Calu3 (cell line): ENCODE results near the gene HOXA7. TPM values are rescaled to one million over a fixed set of nuclear protein-coding genes. Genes with fewer than 3 reads are reported as not detected.

Experiments
- BruUV-seq: library from RNA; stranded (reverse); fragments of 400-500 nt; replicated peaks from 2 replicates; lab custom pipeline; 2021; lab: Mats Ljungman, UMichigan
- CTCF ChIA-PET: fragments of 300-600 bp; sonication (Branson Sonifier 250); formaldehyde crosslinking; loops from one replicate; lab custom pipeline; 2022; ENCODE audit warnings: antibody characterized with exemption; lab: Charles Lee
- DNase-seq: peaks from one replicate; pipeline ENCODE4 v3.0.0; 2022
- H3K27ac Mint-ChIP-seq: one replicate; pipeline ENCODE4 v1.8.0; 2022; ENCODE audit warnings: mixed read lengths; ENCODE audit not compliant: unreplicated experiment
- H3K27me3 Mint-ChIP-seq: one replicate; pipeline ENCODE4 v1.8.0; 2022; ENCODE audit warnings: mixed read lengths; ENCODE audit not compliant: unreplicated experiment
- H3K36me3 Mint-ChIP-seq: one replicate; pipeline ENCODE4 v1.8.0; 2022; ENCODE audit warnings: mild to moderate bottlenecking, moderate library complexity, mixed read lengths; ENCODE audit not compliant: insufficient read depth, unreplicated experiment
- H3K4me1 Mint-ChIP-seq: one replicate; pipeline ENCODE4 v1.8.0; 2022; ENCODE audit warnings: mild to moderate bottlenecking, low read depth, mixed read lengths; ENCODE audit not compliant: unreplicated experiment
- H3K4me3 Mint-ChIP-seq: one replicate; pipeline ENCODE4 v1.8.0; 2022; ENCODE audit warnings: mild to moderate bottlenecking, low read depth, moderate library complexity, mixed read lengths; ENCODE audit not compliant: unreplicated experiment
- H3K9me3 Mint-ChIP-seq: one replicate; pipeline ENCODE4 v1.8.0; 2022; ENCODE audit warnings: low read depth, mixed read lengths; ENCODE audit not compliant: unreplicated experiment
- CTCF ChIP-seq: fragments of 200-600 bp; IDR thresholded peaks from one replicate; pipeline ENCODE4 v1.8.0; 2022; ENCODE audit warnings: antibody characterized with exemption; ENCODE audit not compliant: unreplicated experiment
- intact Hi-C: fragments of 100-400 bp; cut with micrococcal nuclease; formaldehyde crosslinking; loops from one replicate; pipeline ENCODE4 v1.10.0; 2022; ENCODE audit not compliant: unreplicated experiment
- total RNA-seq: library from RNA; stranded (reverse); gene quantifications from 2 replicates; pipeline ENCODE4 v1.2.3, GENCODE V29; 2022

HOXA7 gene
- total RNA-seq, 1 experiment from 2014 or later = not detected

- Mint-ChIP-seq H3K27me3 (peaks cover 16% of the 10 kb centered on the region), H3K9me3 (no peaks in the 10 kb centered on the region), H3K36me3 (peaks cover 17% of the 10 kb centered on the region), H3K4me1 (peaks cover 18% of the 10 kb centered on the region), H3K4me3 (peak overlapping the region; percentile 56), H3K27ac (no peak overlapping the region)
- CTCF ChIA-PET = interaction anchor here (0.7 to 1.7 kb wide), 7 partner anchors 10 to 594 kb away, joined by 3 to 6 read pairs (median 4); partner anchors contain the start of gene HOXA13
- no TSS peak for BruUV-seq
- no peak for DNase-seq
- no peak for TF ChIP-seq CTCF
- intact Hi-C loops = no loop called here
Measured at GRCh38 chr7:27180431-27181420, 24.3 kb upstream of the HOXA7 start.

GRCh38 chr7:27179503-27180430 is 23.3 kb upstream of the HOXA7 start:
- Mint-ChIP-seq H3K4me3 (peak overlapping the region; percentile 56), H3K27ac (no peak overlapping the region), H3K27me3 (peaks cover 6% of the 10 kb centered on the region), H3K9me3 (no peaks in the 10 kb centered on the region), H3K4me1 (peaks cover 15% of the 10 kb centered on the region), H3K36me3 (peaks cover 12% of the 10 kb centered on the region)
- peak; percentile 91 for TF ChIP-seq CTCF
- CTCF ChIA-PET = interaction anchor here (0.7 to 1.7 kb wide), 10 partner anchors 11 to 595 kb away, joined by 3 to 6 read pairs (median 4); partner anchors contain the start of gene HOXA13
- BruUV-seq = no TSS peak
- intact Hi-C loops = no loop called here
- peak; percentile 90 for DNase-seq

- CTCF ChIA-PET = interaction anchor here (0.6 to 1.7 kb wide), 6 partner anchors 10 to 596 kb away, joined by 3 to 6 read pairs (median 4); no protein-coding TSS in a partner anchor
- H3K27me3 Mint-ChIP-seq = no peaks in the 10 kb centered on the region
- H3K36me3 Mint-ChIP-seq = peaks cover 8% of the 10 kb centered on the region
- no peaks in the 10 kb centered on the region for H3K9me3 Mint-ChIP-seq
- H3K27ac Mint-ChIP-seq = no peak overlapping the region
- peaks cover 11% of the 10 kb centered on the region for H3K4me1 Mint-ChIP-seq
- H3K4me3 Mint-ChIP-seq = peak overlapping the region; percentile 56
- no peak for DNase-seq
- BruUV-seq = no TSS peak
- TF ChIP-seq CTCF = no peak
- intact Hi-C loops = no loop called here
Measured at GRCh38 chr7:27179030-27179429, 22.6 kb upstream of the HOXA7 start.

GRCh38 chr7:27178366-27178765 is 21.9 kb upstream of the HOXA7 start:
- peaks cover 11% of the 10 kb centered on the region for H3K36me3 Mint-ChIP-seq
- CTCF ChIA-PET = interaction anchor here (0.6 to 1.4 kb wide), 2 partner anchors 16 to 463 kb away, joined by 3 read pairs; no protein-coding TSS in a partner anchor
- H3K4me1 Mint-ChIP-seq = peaks cover 11% of the 10 kb centered on the region
- H3K9me3 Mint-ChIP-seq = no peaks in the 10 kb centered on the region
- H3K27me3 Mint-ChIP-seq = no peaks in the 10 kb centered on the region
- intact Hi-C loops = no loop called here
- no TSS peak for BruUV-seq
- H3K27ac Mint-ChIP-seq = no peak overlapping the region
- no peak overlapping the region for H3K4me3 Mint-ChIP-seq
- no peak for DNase-seq
- no peak for TF ChIP-seq CTCF
